HG02759 (cell line): ENCODE results near the gene PPP4R4.

ENCODE experiments used
- ATAC-seq: cut with Tn5 transposase; IDR thresholded peaks from one replicate; pipeline ENCODE4 v1.9.1; 2021; ENCODE audit warnings: mild to moderate bottlenecking, moderate library complexity; ENCODE audit not compliant: unreplicated experiment

Gene PPP4R4

DNA sequence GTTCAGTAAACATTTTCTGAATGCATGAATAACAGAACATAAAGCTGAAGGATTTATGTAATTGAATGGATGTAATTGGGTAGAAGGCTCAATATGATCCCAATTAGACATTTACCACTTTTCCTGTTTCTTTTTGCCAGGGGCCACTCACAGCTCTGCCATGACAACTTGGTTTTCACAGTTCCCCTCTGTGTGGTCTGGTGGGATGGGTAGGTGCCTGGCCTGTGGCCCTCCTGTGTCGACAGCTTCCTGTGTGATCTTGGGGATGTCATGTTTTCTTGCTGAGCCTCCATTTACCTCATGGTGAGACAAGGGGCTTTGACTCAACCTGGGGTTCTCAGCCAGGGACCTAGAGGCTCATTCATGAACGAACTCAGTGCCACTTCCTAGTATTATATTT lies 131.5 kb downstream of the PPP4R4 start:
- ATAC-seq, result no peak

DNA sequence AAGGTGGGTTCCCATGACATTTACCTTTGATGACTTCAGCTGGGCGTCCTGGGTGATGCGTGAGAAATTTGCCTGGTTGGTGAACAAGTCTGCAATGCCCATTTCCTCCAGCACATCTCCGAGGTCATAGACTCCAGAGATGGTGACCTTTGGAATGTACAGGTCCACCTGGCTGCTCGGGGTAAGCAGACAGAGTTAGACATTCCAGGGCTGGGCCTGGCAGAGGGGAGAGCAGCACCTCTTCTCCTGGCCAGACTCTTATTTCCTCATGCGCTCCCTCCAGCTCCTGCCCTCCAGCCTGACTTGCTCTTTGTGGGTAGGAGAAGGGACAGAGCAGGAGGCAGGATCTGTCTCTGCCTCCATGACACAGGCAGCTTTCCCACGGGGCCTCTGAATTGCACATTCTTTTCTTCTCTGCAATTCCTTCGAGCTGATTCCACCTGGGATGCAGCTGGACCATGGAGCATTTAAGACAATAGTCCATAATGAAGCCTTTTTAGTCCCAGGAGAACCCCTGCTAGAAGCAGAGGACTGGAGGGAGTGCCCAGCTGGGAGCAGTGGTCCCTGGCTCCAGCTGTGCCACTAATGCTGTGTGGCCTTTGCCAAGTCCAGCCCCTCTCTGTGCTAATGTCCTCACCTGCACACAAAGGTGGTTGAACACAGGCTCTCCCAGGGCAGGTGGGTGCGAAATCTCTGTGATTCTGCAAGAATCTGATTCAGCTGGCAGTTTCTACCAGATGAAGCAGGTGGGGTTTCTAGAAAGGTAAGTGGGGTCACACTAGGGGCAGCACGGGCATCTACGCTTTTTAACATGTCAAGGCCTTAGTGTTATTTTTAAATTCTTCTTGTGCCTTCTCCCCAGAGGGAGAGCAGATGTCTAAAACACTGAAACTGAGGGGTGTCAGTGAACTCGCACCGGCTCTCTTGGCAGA lies 132.2 kb downstream of the PPP4R4 start:
- no peak for ATAC-seq

DNA sequence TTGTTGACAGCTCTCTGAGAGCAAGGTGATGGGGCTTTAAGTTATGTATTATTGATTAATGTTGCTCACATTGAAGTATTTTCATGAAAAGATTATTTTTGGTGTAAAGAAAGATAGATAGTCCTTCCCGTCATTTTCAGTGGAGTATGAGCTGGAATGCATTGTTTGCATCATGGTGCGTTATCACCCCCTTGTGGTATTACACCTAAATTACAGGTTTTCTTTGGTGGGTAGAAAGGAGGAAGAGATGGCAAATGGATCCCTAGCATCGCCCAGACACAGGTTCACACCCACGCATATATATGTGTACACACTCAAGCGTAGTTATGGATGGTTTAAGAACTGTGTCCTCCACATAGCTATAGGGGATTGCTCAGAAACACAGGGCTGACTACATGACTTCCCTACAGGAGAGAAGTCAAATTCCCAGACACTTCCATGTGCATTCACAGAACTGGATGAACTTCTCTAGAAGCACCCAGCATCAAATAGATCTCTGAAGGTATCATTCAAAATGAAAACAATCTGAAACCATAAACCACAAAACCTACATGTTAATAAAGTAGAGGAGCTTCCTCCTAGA lies 133.4 kb downstream of the PPP4R4 start:
- no peak for ATAC-seq

DNA sequence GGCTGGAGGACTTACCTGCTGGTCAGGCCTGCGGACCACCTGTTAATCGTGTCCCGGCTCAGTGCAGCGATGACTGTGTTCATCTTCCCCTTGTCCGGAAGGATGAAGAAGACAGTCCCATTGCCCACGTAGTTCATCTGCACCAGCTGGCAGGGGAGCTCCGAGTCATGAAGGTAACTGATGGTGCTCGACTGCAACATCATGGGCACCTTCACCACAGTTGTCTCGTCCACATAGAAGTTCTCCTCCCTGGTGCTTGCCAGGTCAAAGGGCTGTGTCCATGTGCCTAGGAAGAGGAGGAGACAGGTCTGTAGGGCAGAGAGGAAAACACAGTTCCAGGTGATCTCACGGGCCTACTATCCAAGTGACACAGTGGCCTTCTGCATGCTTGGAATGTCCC lies 135.6 kb downstream of the PPP4R4 start:
- ATAC-seq, result no peak

DNA sequence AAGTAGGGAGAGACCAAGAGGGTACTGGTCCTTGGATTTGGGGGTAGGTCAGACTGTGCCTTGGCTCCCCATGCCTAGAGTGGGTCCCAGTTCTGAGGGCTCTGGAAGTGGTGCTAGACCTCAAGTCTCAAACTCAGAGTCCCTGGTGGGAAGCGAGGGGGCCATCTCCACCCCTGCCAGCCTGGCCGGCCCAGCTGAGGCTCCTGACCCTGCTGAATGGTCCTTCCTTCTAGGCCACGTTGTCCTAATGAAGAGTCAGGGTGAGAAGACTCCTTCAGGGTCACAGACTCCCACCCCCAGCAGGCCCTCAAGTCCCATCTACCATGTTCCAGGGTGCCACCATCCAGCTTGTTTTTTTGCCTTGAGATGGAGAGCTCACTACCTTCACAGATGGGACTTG lies 136.1 kb downstream of the PPP4R4 start:
- no peak for ATAC-seq

DNA sequence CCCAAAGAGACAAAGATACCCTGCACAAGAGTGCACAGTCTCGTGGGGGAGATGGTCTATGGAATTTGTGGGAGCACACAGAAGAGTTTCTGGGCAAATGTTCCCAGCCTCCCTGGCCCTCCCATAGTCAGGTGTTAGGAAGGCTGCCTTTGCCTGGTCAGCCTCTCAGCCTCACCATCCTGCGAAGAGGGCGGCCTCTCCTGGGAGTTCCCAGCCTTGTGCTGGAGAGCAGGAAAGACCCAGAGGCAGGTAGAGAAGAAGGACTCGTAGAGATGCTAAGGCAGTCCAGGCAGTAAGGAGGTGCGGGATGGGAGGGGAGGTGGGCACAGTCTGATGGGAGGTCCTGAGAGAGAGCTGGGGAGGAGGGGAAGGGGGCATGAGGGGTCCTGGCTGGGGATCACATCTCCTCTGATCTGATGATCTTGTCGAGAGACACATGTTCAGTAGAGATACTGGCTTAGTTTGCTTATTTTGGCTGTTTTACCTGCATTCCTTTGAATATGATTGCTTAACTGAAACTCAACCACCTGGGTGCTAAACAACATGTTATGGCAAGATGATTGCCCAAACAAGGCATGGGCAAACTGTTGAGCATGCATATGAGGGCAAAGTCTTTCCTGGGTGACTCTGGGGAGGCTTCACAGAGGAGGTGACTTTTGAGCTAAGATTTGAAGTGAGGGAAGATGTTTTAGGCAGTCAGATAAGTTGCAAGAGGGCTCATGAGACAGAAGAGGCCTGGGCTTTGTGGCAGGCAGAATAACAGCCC lies 138.5 kb downstream of the PPP4R4 start:
- ATAC-seq, result no peak

DNA sequence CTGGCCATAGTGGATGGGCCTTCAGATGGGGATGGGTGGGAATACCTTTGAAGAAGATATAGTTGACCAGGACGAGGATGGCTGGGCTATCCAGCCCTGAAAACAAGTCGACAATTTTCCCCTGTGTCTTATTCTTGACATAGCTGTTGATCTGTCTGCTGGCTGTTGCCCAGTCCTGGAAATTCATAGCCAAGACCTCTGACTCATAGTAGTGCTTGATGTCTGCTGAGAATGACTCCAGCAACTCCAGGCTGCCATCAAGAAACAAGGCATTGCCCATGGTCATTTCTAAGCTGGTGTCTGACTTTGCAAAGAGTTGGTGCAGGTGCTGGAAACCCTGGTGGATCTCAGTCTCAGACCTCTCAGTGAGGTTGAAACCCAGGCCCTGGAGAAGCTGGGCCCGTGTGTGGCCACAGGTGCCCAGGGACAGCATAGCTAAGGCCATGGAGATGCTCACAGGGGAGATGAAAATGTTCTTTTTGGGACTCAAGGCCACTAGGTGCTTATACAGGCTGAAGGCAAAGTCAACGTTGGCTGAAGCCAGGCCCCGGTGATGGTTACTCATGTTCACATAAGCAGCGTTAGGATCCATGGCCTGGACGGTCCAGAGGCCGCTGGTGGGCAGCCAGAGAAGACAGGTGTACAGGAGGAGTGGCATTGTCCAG lies 140.0 kb downstream of the PPP4R4 start:
- no peak for ATAC-seq

DNA sequence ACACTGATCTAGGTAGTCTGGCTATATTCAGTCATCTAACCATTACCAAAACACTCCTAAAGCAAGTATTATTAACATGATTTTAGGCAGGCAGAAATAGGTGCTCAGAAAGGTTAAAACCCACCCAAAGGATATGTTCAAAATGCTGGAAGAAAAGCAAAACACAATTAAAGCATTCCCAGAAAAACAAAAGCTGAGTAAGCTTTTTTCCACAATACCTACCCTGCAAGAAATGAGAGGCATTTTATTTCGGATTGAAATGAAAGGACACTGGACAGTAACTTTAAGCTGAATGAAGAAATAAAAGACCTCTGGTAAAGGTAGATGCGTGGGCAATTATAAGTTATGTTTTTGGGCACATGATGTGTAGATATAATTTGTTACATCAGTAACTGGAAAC lies 140.8 kb downstream of the PPP4R4 start:
- ATAC-seq, result no peak

DNA sequence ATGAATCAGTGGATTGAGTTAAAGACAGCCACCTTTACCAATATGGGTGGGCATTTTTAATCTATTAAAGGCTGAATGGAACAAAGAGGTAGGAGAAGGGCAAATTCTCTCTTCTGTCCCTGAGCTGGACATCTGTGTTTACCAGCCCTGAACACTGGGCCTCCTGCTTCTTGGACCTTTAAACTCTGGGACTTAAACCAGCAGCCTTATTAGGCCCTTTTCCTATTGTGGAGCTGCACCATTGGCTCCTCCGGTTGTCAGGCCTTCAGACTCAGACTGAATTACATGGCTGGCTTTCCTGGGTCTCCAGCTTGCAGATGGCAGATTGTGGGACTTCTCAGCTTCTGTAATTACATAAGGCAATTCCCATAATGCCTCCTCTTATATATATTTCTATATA lies 142.6 kb downstream of the PPP4R4 start:
- ATAC-seq, result no peak

DNA sequence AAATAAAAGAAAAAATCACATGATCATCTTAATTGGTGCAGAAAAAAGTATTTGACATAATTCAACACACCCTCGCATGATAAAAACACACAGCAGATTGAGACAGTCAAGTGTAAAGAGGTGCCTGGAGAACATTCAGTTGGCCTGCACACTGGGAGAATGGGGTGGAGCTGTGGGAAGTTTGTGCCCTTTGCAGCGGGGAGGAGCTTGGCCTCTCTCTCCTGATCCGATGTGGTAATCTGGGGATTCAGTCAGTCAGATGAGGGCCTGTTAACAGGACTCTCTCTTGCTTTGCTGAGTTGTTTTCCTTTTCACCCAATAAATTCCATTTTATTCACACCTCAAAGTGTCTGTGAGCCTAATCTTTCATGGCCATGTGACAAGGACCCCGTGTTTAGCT lies 143.1 kb downstream of the PPP4R4 start:
- ATAC-seq, result no peak

DNA sequence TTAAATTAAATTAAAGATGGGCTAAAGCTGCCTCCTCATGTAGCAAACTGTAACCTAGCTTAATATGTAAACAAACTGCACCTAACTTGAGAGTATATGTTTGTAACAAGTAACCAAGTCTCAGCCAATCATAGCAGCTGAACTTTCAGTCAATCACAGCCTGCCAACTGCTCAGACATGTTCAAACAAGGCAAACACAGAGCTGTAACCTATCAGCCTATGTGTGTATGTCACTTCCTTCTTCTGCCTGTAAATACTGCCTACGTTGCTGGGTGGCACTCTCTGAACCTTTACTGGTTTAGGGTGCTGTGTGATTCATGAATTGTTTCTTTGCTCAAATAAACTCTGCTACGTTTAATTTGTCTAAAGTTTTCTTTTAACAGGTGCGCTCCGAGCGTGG lies 146.1 kb downstream of the PPP4R4 start:
- ATAC-seq, result no peak

DNA sequence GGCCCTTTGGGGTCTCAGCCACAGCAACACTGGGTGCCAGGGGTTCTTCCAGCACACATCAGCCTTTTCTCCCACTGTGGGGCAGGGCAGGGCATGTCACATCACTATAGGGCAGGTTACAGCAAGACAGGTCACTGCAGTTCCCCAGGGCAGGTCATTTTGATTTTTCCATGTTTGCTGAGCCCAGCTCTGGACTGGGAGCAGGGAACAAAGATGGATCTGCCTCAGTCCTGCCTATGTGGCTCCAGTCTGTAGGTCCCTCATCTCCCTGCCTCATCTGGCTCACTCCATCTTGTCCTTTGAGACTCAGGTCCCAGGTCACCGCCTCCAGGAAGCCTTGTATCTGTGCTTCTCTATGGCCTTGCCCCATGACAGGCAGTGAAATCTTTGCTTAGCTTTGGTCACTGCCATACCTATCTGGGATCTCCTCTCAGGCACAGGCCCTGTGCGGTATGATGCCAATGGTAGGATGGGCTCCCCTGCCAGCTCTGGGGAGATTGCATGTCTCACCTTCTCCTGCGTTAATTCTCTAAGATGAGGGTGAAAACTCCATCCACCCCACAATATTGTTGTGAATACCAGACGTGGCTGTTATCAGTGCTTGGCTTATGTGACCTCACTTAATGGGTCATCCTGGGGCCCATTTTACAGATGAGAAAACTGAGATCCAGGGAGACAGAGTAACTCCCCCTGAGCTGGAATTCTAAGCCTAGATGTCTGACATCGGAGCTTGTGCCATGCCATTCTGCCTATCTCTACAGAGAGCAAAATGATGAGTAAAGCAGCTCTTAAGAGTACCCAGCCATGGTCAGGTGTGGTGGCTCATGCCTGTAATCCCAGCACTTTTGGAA lies 147.5 kb downstream of the PPP4R4 start:
- ATAC-seq, result no peak

DNA sequence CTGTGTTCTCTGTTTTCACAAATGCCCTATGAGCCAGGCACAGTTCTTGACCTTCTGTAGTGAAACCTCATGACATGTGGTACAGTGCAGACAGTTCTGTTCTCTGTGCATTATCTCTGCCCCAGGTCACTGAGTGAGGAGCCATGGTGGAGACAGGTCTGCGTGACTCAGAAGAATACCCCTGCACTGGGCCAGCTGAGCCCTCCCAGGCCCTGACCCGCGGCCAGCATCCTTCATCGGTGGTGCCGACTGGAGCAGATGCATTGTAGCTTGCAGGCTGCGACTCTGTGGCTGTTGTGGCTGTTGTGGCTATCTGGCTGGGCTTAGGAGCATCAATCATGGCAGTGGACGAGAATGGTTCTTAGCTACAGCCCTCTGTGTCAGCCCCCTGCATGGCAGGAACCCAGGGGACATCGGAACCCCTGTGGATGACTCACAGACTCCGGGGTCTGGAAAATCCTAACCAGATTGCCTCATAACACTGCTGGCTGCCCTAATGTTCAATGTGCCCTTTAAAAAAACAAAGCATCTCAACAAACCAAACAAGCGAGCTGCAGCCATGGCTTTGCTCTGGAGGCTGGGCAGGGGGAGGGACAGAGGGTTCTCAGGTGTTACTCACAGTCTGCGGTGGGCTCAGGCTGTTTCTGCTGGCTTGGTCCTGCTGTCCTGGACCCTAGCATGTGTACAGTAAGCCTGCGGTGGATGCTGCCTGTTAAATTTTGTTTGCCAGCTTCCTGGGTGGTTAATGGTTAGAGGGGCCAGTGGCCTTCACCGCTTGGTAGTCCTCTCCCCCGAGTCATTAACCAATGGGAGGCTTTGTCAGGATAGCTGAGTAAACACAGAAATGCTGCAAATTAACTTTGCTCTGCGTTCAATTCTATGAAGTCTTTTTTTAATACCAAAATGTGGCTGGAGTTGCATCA lies 148.8 kb downstream of the PPP4R4 start, which contains the start of gene SERPINA6:
TSS of gene SERPINA6 (minus strand) at position 689 of the 923 bp plus-strand sequence. CDS start 8,688 bp downstream, outside the sequence.
- no peak for ATAC-seq

DNA sequence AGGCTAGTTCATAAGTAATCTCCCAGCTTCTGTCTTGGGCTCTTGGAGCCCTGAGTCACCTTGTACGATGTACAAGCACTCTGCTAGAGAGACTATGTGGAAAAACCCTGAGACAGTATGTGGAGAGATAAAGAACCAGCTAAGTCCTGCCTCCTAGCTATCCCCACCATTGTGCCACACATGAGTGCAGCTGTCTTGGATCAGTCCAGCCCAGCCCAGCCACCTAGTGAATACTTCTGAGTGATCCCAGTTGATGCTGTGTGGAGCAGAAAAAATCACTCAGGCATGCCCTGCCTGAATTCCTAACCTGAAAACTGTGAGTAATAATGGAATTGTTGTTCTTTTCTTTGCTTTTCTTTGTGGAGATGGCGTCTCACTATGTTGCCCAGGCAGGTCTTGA lies 154.1 kb downstream of the PPP4R4 start:
- no peak for ATAC-seq
